LoVo (cell line): ENCODE measurements around the gene RECK.
"Not testable (repeated sequence)": the region's sequence is repeated elsewhere in the genome, so short reads cannot be mapped to it uniquely, and the experiment has no call there.

ENCODE experiments used
- DNase-seq: peaks from one replicate; pipeline ENCODE4 v3.0.0-alpha.2; 2016; ENCODE audit warnings: low spot score

RECK gene

DNA sequence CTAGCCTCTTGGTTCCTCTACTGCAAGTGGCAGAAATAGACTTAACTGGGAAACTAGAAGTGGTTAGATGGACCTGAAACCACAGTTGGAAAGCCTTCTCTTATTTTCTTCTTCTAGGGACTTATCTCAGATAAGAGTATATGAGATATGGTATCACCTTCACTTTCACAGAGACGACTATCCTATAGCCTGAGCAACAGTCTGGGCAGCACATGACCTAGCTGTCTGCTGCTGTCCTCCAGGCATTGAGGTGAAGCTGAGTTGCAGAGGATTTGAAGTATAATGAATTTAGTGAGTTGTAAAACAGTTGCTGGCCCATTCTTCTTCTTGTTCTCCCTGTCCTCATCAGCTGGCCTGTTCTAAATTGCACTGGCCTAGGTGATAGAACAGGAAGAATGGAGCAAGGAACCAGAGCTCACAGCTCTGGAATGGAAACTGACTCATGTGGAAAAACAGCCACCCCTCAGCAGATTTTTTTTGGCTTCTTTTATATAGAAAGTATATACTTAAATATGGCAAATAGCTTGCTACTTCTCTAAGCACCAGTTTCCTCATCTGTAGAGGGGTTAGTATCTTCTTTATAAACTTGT is 27.8 kb downstream of the RECK start:
- DNase-seq, result no peak

DNA sequence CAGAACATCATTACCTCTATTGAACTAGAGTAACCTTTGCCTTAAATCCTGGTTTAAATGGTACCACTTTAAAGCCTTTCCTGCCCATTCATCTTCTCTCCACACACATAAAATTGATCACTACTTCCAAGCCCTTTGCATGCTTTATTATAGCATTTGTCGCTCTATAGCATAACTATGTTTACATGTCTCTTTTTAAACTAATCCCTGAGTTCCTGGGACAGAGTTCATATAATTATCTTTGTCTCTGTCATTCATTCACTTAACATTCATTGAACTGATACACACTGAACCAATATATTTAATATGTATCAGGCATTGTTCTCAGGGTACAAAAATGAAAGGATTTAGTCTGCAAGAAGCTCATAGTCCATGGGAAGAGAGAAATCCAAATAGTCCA is 37.3 kb downstream of the RECK start:
- DNase-seq, result no peak

DNA sequence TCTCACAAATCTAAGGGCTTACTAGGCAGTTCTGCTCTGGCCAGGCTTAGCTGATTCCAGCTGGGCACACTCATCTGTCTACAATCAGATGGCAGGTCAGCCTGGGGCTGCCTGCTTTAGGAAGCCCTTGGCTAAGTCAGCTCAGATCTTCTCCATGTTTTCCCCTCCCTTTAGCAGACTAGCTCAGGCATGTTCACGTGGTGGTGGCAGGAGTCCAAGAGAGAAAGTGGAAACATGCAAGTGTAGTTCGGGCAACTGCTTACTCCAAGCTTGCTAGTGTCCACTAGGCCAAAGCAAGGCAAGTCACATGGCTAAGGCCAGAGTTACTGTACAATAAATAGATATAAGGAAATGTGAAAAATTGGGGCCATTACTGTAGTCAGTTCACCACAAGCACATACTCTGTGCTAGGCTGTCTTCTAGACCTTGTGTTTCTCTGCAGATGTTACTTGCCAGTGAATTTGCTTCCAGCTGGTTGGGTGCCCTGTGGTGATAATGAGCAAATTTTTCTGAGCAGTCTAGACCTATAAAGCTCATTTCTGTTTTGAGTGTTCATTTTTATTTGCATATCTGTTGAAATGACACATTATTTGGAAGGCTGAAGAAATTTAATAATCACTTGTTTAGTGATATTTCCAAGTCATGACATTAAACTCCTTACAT is 38.3 kb downstream of the RECK start:
- peak; percentile 11 for DNase-seq

DNA sequence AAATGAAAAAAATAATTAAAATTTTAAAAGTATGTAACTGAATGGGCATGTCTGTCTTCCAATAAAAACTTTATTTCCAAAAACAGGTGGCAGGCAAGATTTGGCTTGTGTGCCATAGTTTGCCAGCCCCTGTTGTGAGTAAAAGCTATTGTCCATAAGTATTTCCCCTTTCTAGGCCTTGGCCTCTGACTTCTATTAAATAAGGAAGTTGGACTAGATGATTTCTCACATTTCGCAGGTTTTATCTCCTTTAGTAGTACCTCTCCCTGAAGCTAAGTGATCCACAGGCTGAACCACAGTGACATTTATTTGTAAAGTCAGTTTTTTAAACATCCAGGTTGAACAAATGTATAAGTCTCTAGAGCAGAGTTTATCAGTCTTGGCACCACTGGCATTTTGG is 41.3 kb downstream of the RECK start:
- DNase-seq, result no peak

DNA sequence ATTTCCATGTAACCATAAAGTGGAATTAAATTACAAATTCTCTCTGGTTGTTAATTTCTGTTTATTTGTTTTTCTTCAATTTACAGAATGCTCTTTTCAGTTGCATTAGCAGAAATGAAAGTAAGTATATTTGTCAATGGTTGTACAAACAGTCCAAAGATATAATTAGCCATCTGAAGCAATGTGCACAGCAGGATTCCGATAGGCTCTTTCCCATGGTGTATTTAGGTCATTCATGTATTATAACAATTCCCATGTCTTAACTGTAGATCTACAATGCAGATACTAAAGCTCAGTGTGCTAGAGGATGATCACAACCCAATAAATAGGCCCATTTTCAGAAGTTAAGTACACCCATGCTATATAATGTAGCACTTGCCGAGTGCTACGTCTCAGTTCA is 43.8 kb downstream of the RECK start:
- no peak for DNase-seq

DNA sequence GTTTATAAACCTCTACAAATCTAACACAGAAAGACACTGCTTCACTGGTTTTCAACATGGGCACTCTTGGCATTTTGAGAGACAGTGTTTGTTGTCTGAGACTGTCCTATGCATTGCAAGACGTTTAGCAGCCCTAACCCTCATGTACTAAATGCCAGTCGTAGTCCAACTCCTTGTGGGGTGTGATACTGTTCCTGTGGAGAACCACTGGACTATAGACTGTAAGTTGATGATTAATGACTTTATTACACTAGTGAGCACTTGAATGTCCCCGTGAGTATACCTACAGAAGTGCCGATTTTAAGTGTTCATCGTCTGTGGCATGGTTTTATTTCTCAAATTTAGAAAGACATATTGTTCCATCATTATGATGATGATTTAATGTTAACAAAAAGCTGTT is 46.2 kb downstream of the RECK start:
- peak; percentile 12 for DNase-seq

DNA sequence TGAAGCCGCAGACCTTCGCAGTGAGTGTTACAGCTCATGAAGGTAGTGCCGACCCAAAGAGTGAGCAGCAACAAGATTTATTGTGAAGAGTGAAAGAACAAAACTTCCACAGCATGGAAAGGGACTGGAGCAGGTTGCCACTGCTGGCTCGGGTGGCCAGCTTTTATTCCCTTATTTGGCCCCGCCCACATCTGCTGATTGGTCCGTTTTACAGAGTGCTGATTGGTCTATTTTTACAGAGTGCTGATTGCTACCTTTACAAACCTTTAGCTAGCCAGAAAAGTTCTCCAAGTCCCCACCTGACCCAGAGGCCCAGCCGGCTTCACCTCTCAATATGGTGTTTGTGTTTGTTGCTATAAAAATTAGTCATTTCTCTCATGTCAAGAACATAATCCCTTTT is 49.7 kb downstream of the RECK start:
- no peak for DNase-seq

DNA sequence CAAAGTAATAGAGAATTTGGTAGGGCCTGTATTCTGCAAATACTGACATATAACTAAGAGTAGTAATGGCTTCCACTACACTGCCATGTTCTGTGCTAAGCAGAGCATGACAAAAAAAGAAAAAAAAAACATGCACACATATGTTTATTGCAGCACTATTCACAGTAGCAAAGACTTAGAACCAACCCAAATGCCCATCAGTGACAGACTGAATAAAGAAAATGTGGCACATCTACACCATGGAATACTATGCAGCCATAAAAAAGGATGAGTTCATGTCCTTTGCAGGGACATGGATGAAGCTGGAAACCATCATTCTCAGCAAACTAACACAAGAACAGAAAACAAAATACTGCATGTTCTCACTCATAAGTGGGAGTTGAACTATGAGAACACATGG is 50.3 kb downstream of the RECK start:
- DNase-seq, result not testable (repeated sequence)

DNA sequence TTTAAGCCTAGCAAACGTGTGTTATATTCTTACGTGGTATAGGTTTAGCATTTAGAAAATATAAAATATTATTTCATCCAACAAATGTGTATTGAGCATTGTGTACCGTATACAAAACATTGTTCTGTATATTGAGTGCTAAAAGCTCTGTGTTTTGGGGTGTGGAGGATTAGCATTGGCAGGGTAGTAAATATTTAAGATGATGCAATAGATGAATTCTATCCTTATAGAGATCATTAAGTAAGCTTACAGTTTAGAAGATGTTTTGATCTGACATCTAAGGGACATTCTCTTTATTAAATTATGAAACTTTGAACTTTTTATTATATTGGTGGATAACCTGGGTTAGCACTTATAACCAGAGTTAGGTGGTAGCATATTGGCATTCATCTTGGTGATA is 51.3 kb downstream of the RECK start:
- DNase-seq, result no peak

DNA sequence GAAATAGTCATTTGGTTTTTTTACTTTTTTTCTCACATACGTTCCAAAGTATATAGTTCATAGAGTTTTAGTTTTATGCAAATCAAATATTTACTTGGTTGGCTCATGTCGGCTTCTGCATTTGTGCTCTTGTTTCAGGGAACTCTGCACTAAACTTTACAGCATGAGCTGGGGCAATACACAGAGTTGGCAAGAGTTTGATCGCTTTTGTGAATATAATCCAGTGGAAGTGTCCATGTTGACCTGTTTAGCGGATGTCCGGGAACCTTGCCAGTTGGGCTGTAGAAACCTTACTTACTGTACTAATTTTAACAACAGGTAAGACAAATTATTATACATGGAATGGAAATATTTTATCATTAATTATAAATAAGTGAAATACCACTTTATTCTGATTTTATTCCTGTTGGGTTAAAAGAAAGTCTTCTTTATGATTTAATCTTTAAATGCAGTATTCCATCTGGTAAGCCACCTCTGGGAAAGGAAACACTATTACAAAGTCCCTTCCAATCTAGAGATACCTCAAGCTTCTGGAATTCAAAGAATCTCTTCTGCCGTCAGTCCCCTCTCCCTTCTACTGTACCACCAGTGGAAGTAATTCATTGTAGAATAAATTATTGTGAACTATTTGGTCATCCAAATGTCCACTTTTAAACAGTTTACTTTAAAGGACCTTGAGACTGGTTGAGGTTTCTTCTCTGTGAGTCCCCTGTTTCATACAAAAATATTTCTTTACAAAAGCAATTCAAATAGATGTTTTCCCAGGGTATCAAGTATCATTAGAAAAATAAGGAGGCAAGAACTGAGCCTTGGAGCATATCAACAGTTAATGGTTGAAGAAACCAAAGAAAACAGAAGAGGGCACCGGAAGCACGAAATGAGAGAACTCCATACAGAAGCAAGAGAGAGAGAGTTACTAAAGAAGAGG is 54.6 kb downstream of the RECK start:
- DNase-seq, result no peak

DNA sequence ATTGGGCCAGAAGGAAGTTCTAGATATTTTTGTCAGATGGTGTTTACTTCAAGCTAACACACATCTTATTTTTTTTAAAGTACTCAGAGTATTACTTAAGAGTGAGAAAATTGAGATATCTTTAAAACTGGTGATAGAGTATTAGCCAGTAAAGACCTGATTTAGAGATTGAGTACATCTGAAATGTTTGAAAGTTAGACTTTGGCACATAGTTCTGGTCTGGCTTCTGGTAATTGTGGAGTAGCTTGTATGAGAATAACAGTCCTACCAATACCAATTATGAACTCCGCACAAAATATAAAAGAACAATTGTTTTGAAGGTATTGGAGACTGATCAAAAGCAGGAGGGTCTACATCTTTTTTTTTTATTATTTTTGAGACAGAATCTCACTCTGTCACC is 55.3 kb downstream of the RECK start:
- DNase-seq, result no peak

DNA sequence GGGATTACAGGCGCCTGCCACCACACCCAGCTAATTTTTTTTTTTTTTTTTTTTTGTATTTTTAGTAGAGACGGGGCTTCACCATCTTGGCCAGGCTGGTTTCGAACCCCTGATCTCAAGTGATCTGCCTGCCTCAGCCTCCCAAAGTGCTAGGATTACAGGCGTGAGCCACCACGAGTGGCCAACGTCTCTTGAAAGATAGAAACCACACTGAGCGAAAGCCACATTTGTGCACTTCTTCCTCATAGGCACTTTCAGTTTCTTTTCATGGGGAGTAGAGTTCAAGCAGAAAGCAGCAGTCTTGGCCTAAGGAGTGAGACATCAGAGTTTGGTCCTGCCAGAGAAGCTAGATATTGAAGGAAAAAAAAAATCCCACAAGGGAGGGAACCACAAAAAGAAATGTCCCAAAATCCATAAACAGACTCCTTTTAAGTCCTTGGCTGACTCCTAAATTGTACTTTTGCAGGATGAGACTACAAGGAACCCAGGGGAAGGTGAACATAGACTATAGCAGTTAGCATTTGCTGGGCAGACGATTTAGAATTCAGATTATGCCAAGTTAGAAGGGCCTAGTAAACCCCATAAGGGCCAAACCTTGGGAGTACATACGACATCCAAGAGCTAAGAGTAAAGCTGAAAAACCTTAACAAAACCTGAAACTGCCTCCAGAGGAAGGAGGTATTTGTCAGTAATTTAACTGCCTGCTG is 55.9 kb downstream of the RECK start:
- no peak for DNase-seq

DNA sequence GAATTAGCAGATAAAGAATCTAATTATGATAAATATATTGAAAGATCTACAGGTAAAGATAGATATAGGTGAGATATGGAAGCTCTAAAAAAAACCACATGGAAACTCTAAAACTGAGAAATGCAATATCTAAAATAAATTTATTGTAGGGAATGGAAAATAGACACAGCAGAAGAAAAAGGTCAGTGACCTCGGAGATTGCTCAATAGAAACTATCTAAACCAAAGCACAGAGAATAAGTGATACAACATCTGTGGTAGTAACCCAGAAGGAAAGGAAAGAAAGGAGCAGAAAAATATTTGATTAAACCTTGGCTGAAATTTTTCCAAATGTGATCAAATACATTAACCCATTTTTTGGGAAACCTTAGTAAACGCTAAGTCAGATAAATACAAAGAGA is 56.7 kb downstream of the RECK start:
- no peak for DNase-seq

DNA sequence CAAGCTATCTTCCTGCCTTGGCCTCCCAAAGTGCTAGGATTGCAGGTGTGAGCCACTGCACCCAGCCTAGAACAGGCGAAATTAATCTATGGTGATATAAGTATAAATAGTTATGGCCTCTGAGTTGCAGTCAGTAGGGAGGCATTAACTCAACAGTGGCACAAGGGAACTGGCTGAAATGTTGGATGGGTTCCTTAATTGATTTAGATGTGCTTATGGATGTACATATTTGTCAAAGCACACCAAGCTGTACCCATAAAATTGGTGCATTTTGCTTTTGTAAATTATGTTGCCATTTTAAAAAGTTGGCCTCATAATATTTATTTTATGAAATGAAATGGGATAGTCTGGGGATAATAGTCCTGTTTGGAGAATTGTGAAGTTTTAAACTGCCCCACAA is 63.0 kb downstream of the RECK start:
- no peak for DNase-seq

DNA sequence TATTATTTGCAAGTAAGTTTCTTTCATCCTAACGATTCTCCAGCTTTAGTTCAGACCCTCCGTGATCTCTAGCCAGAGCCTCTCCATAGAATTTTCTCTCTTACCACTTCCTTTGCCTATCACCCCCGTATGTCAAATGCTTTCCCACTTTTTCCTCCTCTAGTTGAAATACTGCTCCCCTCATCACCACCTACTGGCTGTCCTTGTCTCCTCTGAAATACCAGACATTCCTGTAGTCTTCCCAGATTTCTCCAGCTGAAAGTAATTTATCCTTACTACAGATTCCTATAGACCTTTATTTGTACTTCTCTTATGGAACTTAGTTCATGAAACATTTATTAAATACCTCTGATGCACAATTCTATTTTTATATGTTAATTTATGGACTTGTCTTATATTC is 63.8 kb downstream of the RECK start:
- DNase-seq, result no peak

DNA sequence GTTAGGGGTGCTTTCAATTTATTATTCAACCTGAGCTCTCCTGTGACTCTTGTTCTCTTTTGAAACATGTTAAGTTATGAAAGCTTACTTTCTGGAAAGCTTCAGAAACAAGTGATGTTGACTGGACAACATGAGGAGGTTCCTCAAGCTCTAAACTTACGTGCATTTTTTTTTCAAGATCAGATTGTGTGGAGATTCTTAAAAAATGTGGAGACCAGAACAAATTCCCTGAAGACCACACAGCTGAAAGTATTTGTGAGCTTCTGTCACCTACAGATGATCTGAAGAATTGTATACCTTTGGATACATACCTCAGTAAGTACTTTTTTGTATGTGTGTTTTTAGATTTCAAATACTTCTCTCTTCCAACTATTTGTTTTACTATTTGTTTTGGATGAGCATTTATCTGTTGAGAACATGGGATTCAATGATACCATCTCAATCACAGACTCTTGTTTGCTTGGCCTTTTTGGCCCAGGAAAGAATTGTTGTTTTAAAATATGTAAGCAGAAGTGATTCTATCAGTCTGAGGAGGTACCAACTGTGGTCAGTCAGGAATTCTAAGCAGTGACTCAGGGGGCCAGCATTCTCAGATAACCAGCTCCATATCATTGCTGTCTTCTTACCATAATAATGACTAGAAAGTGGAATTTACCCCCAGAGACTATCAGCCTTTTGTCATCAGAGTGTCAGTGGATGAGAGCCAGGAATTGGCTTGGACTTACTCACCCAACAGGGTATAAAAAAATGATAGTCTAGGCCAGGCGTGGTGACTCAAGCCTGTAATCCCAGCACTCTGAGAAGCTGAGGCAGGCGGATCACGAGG is 65.4 kb downstream of the RECK start:
- peak; percentile 79 for DNase-seq

DNA sequence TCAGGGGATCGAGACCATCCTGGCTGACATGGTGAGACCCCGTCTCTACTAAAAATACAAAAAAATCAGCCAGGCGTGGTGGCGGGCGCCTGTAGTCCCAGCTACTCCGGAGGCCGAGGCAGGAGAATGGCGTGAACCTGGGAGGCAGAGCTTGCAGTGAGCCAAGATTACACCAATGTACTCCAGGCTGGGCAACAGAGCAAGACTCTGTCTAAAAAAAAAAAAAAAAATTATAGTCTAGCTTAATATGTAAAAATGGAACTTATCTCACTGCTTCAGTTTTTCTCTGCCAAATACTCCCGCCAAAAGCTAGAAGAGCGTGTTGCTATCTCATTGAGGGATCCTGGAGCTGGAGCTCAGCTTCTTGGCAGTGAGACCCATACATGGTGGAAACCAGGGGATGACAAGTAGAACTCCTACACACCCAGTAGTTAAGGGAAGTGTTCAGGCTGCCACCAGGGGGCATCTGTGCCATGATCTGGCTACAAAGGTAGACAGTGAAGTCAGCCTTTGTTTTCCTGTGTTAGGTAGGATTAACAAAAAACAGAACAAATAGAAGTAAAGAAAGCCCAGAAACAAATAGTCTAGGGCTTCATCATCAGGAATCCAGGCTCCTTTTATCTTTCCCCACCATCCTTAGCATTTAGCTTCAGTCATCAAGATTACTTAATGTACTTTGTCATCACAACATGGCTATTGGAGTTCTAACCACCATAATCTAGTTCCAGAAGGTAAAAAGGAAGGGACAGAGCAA is 66.2 kb downstream of the RECK start:
- DNase-seq, result peak; percentile 66

DNA sequence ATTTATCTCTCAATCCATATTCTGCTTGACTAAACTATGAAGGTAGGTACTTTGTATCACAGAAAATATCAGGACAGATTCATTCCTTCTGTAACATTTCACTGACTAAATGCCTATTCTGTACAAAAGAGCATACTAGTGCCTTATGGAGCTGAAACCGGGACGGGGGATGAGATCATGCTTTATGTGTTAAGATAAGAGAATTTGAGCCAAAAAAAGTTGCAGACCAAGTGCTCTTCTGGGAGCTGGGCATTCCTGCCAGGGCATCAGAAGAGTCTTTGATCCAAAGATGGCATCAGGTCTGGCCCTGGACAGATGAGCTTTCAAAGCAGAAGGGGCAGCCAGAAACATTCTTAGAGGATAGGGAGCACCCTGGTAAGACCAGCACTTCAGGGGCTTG is 72.4 kb downstream of the RECK start:
- DNase-seq, result no peak

DNA sequence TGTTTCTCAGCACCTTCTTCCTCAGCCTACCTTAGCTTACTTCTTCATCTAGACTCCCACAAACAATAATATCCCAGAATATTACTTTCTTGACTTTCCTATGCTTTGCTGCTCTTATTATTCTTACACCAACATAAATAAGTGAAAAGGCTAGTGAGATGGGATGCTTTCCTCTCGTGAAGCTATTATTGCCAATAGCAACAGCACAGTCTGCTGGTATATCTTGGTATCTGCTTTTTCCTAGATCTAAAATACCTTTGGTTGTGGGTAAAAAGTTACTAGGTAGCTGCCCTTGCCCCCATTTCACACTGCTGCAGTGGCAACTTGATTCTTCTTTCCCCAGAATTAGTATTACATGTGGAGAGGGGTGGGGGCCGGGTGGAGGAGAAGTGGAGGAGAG is 73.7 kb downstream of the RECK start:
- DNase-seq, result no peak

DNA sequence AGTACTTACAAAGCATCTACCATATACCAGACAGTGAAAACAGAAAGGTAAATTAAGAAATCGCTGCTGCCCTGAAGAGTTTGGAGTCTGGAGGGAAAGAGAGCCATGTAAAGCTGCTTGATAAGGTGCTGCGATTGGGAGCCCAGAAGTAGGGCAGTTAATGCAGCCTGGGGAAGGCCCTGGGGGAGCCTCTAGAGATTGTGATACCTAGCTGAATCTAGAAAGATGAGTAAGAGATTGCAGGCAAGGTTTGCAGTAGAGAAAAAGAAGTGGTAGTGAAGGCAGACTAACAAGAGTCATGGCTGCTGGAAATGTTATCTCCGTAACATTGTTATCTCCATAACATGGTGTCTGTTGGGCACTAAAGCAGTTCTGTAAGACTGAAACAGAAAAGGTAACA is 75.8 kb downstream of the RECK start:
- no peak for DNase-seq

DNA sequence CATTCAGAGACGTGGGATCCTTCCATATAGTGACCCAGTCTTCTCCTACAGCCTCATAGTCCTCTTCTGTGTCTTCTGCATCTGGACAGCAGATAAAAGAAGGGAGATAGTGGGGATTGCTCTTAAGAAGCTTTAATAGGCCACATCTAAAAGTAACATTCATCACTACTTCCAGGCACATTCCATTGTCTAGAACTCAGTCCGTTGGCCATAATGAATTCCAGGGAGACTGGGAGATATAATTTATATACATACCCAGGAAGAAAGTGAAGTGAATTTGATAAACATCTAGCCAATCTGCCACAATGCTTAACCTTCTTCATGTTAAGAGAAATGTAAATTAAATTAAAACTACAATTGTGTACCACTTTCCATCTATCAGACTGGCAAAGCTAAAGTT is 77.3 kb downstream of the RECK start:
- DNase-seq, result no peak
